T-helper 1 cell treated with Interleukin-12 subunit alpha and Interleukin-12 subunit beta and Interleukin-4 antibody, amounts not matched to agents 30 ng/mL and 1 ng/mL, for 36 hours (primary cell): ENCODE measurements around the gene KDM2B. TPM values are rescaled to one million over a fixed set of nuclear protein-coding genes. Genes with fewer than 3 reads are reported as not detected.
"Not testable (repeated sequence)": the region's sequence is repeated elsewhere in the genome, so short reads cannot be mapped to it uniquely, and the experiment has no call there.

ENCODE experiments used
- intact Hi-C: fragments of 100-400 bp; cut with micrococcal nuclease; formaldehyde crosslinking; loops from one replicate; pipeline ENCODE4 v1.15.1; 2024
- total RNA-seq: library from RNA; stranded (reverse); gene quantifications from 2 replicates; pipeline ENCODE4 v1.2.3, GENCODE V29; 2022

Gene KDM2B
- total RNA-seq, 1 donor from 2014 or later, result 55.2 TPM

- intact Hi-C loops, result loop anchor here (1.0 to 5.0 kb wide), 19 partner anchors 9 to 1127 kb away; partner anchors contain the start of genes ANAPC5, CAMKK2, CFAP251 and DIABLO
These were observed 180.3 kb downstream of the KDM2B start for GRCh38 chr12:121400332-121401139.

GRCh38 chr12:121399391-121400331 lies 181.2 kb downstream of the KDM2B start, which contains the start of gene RNF34:
TSS of gene RNF34 (plus strand) at chr12:121400118. CDS start at chr12:121400213, 95 bp downstream.
- intact Hi-C loops, result loop anchor here (1.0 to 5.0 kb wide), 21 partner anchors 8 to 1128 kb away; partner anchors contain the start of genes ANAPC5, CAMKK2, CFAP251 and DIABLO

GRCh38 chr12:121398355-121398754 lies 182.5 kb downstream of the KDM2B start:
- intact Hi-C loops, result no loop called here

GRCh38 chr12:121397521-121397920 lies 183.3 kb downstream of the KDM2B start:
- intact Hi-C loops, result no loop called here

- intact Hi-C loops, result no loop called here
These were observed 188.5 kb downstream of the KDM2B start for GRCh38 chr12:121392325-121392716.

DNA sequence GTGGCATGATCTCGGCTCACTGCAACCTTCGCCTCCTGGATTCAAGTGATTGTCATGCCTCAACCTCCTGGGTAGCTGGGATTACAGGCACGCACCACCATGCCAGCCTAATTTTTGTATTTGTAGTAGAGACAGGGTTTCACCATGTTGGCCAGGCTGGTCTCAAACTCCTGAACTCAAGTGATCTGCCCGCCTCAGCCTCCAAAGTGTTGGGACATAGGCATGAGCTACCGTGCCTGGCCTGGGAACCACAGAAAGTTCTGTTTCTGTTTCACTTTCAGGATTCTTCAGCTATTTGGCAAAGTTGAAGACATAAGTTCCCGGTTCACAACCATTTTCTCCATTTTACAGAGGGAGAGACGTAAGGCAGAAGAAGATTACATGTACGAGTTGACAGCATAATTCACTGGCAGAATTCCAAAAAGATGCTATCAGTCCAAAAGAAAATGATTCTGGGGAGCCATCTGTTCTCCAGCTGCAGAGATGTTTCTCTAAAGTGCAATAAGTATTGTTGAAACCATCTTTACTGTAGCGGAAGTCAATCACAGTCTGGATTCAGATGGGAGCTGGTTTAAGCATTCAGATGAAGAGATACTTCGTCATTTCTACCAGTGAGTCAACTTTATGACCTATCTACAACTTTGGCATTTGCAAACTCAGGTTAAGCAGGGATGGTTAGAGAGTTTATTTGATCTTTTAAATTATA lies 189.1 kb downstream of the KDM2B start:
- intact Hi-C loops, result loop anchor here (1.0 kb wide), 1 partner anchor 9 kb away; the partner anchor contains the start of gene RNF34

GRCh38 chr12:121390856-121391255 lies 190.0 kb downstream of the KDM2B start:
- intact Hi-C loops, result loop anchor here (1.0 kb wide), 1 partner anchor 9 kb away; the partner anchor contains the start of gene RNF34

DNA sequence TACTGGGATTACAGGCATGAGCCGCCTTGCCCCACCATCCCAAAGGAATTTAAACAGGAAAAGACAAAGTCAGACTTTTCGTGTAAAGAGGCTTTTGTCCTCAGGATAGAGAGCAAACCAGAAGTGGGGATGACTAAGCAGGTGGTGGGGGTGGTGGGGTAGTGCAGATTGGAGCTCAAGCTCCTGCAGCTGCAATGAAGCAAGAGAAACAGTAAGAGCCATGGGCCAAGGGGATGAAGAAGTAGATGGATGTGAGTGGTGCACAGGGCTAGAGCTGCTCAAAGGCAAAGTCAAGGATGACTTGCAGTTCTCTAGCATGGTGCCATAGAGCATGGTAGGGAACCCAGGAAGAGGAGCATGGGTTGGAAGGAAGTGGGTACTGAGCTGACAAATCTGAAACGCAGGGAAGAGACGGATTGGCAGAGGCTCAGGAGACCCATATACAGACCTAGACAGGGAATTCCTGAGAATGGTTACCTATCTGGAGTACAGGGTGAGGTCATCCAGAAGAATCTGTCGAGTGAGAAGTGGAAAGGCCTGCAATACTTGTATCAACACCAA lies 192.3 kb downstream of the KDM2B start:
- intact Hi-C loops, result no loop called here

DNA sequence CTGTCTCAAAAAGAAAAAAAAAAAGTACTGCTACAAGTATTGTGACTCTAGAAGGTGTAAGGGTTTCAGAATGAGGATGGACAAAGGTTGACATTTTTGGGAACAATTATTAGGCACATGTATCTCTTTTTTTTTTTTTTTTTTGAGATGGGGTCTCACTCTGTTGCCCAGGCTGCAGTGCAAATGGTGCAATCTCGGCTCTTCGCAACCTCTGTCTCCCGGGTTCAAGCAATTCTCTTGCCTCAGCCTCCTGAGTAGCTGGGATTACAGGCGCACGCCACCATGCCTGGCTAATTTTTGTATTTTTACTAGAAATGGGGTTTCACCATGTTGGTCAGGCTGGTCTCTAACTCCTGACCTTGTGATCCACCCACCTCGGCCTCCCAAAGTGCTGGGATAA lies 195.9 kb downstream of the KDM2B start:
- intact Hi-C loops, result not testable (repeated sequence)

DNA sequence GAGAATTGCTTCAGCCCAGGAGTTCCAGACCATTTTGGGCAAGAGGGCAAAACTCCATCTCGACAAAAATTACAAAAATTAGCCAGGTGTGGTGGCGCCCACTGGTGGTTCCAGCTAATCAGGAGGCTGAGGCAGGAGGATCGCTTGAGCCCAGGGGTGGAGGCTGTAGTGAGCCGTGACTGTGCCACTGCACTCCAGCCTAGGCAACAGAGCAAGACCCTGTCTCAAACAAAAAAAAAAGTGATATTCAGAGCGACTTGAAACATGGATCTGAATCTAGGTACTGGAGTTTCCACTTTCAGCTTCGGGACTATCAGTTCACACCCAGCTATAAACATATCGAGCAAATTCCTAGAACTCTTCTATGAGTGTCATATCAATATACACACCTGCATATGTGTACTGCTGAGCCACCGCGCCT lies 197.2 kb downstream of the KDM2B start:
- intact Hi-C loops, result no loop called here

GRCh38 chr12:121379945-121380344 lies 200.9 kb downstream of the KDM2B start:
- intact Hi-C loops, result no loop called here

Other genes with a start within 250 kb of the KDM2B start
- gene ANAPC5, start 228.6 kb downstream of the KDM2B start, total RNA-seq, result 124 and 127 TPM in 2 replicates
- gene RNF34, start 180.9 kb downstream of the KDM2B start, total RNA-seq, result 104 and 109 TPM in 2 replicates
- gene ORAI1, start 45.5 kb upstream of the KDM2B start, total RNA-seq, result 70.6 and 74.2 TPM in 2 replicates
- 2.4 and 2.7 TPM in 2 replicates for gene MORN3, start 88.6 kb upstream of the KDM2B start, total RNA-seq
- 9.2 and 9.4 TPM in 2 replicates for gene TMEM120B, start 131.7 kb upstream of the KDM2B start, total RNA-seq
- gene RHOF, start 212.7 kb upstream of the KDM2B start, total RNA-seq, result 113 and 121 TPM in 2 replicates
- gene SETD1B, start 223.0 kb upstream of the KDM2B start, total RNA-seq, result 37.5 and 38.1 TPM in 2 replicates